ENCODE data around the gene NDUFAF8.

The NDUFAF8 gene

DNA sequence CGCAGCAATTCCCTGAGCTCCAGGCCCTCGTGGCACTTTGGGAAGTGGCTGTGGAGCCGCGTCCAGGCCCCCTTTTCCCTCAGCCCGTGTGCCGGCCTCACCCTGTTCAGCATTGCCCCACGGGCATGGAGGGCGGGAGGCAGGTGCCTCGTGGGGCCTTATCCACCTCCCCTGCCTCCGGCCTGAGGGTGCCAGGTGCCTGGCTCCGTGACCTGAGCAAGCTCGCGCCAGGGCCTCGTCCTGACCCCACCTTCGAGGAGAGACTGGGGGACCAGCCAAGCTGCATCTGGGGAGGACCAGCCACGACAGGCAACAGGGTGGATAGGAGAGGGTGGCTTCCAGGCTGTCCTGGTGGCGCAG is 46.1 kb upstream of the NDUFAF8 start:
- no peak overlapping the region for H3K4me3 ChIP-seq (ENCODE audit: low read depth, low read length)
- no peak for DNase-seq (ENCODE audit: low read depth)
- TF ChIP-seq, protein P1, sequence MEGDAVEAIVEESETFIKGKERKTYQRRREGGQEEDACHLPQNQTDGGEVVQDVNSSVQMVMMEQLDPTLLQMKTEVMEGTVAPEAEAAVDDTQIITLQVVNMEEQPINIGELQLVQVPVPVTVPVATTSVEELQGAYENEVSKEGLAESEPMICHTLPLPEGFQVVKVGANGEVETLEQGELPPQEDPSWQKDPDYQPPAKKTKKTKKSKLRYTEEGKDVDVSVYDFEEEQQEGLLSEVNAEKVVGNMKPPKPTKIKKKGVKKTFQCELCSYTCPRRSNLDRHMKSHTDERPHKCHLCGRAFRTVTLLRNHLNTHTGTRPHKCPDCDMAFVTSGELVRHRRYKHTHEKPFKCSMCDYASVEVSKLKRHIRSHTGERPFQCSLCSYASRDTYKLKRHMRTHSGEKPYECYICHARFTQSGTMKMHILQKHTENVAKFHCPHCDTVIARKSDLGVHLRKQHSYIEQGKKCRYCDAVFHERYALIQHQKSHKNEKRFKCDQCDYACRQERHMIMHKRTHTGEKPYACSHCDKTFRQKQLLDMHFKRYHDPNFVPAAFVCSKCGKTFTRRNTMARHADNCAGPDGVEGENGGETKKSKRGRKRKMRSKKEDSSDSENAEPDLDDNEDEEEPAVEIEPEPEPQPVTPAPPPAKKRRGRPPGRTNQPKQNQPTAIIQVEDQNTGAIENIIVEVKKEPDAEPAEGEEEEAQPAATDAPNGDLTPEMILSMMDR (IDR thresholded peaks at IDR 0.05; ENCODE audit: low read depth, low read length, missing control alignments), result no peak

DNA sequence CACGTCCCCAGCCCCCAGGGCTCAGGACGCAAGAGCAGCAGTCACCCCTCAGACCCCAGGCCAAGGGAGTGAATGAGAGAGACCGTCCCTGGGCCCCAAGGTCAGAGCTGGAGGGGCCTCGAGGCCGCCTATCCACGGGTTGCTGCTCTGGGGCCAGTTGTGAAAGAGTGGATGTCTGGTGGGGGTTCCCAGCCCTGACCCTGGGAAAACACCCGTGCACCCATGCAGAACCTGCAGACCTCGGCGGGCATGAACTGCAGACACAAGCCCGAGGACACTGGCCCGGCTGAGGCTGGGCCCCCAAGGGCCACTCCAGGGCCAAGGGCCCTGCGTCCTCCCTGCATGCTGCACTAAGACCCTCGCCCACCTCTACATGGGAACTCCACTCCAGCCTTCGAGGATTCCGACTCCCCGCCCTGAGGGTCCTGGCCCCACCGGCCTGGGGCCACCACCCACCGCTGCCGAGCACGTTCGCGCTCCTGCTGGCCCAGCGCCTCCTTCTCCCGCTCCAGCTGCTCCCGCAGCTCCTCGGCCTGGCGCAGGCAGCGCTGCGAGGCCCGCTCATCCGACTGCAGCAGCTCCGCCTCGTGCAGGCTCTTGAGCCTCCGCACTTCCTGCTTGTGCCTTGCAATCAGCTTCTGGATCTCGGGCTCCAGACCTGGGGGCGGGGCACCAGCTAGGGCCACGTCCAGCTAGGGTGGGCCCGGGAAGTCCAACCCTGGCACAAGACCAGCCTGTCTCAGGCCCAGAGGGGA is 45.5 kb upstream of the NDUFAF8 start:
- DNase-seq (ENCODE audit: low read depth), result no peak
- no peak overlapping the region for H3K4me3 ChIP-seq (ENCODE audit: low read depth, low read length)
- TF ChIP-seq, protein P1 (IDR thresholded peaks at IDR 0.05; ENCODE audit: low read depth, low read length, missing control alignments), result no peak

DNA sequence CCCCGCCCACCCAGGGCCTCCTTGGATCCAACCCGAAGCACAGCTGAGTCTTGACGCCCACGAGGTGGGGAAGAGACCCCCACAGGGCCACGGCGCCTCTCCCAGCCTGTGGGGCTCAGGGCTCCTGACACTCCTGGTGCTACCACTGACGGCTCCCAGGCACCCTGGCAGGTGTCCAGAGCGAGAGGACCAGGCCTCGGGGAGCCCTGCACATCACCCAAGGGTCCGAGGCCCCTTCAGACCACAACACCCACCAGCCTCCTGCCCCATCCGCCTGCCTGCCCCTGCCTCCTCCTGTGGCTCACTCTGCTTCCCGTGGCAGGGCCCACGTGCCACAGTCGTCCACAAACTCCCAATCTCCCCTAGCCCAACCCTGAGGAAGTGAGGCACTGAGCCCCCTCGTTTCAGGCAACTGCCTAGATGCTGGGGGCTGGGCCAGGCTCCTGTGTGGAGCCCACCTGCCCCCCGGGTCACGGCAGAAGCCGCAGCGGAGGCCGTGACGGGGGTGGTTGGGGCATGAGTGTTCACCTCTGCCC is 44.8 kb upstream of the NDUFAF8 start:
- DNase-seq (ENCODE audit: low read depth), result no peak
- H3K4me3 ChIP-seq (ENCODE audit: low read depth, low read length), result no peak overlapping the region
- TF ChIP-seq, protein P1 (IDR thresholded peaks at IDR 0.05; ENCODE audit: low read depth, low read length, missing control alignments), result no peak

DNA sequence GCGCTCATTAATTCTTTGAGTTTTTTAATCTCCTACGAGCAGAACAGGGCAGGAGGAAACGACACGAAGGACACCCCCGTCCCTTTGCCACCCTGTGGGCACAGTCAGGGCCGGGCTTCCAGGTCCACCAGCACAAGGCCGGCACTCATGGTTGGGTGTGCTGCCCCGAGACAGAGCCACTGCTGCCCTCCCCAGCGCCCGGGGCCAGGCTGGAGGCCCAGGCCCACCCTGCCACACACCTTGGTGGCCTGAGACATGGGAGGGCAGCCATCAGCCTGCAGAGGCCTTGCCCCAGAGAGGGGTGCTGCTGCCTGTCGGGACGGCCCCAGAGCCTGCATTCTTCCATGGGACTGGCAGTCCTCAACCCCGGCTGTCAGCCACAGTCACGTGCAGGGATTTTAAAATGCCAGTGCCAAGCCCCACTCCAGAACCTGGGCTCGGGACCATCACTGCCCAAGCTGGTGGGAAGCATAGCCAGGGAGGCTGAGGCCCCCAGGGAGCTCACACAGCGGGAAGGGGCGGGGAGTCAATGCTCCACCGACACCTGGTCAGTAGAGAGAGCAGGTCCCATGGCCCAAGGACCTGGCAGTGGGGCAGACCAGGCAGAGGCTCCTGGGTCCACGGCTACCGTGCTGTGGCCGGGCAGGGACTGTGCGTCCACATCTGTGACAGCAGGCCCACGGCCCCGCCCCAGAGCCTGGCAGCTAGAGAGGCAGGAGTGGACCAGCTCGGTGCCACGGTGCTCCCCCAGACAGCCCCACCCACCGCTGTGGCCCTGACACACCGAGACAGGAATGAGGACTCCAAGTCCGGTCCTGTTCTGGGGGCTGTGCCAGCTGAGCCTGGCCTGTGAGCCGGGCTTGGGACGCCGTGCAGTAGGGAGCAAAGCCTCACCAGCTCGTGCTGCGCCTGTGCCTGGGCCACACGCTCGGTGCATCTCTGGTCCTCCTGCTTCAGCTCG is 43.9 kb upstream of the NDUFAF8 start:
- no peak for DNase-seq (ENCODE audit: low read depth)
- TF ChIP-seq, protein P1 (IDR thresholded peaks at IDR 0.05; ENCODE audit: low read depth, low read length, missing control alignments), result no peak
- no peak overlapping the region for H3K4me3 ChIP-seq (ENCODE audit: low read depth, low read length)

DNA sequence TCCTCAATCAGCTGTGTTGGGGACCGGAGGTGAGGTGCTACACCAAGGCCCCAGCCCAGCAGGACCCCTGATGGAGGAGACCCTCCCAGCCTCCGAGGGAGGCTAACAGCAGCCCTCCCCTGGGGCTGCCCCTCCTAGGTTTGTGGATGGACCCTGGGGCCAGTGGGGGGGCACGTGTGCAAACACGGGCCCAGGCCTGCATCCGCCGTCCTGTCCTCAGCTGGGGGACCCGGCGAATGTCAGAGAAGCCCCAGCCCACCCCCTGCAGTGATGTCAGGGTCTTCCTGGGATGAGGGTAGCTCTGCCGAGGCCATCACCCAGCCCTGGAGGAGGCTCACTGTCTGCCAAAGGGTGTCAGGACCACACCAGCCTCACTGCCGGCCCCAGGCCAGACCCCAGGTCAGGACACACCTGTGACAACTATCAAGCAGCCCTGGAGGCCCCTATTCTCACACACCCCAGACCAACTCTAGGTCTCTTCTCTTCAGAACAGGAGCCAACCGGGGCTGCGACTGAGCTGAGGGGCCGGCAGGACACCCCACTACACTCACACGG is 43.1 kb upstream of the NDUFAF8 start:
- TF ChIP-seq, protein P1 (IDR thresholded peaks at IDR 0.05; ENCODE audit: low read depth, low read length, missing control alignments), result no peak
- no peak for DNase-seq (ENCODE audit: low read depth)
- H3K4me3 ChIP-seq (ENCODE audit: low read depth, low read length), result no peak overlapping the region

DNA sequence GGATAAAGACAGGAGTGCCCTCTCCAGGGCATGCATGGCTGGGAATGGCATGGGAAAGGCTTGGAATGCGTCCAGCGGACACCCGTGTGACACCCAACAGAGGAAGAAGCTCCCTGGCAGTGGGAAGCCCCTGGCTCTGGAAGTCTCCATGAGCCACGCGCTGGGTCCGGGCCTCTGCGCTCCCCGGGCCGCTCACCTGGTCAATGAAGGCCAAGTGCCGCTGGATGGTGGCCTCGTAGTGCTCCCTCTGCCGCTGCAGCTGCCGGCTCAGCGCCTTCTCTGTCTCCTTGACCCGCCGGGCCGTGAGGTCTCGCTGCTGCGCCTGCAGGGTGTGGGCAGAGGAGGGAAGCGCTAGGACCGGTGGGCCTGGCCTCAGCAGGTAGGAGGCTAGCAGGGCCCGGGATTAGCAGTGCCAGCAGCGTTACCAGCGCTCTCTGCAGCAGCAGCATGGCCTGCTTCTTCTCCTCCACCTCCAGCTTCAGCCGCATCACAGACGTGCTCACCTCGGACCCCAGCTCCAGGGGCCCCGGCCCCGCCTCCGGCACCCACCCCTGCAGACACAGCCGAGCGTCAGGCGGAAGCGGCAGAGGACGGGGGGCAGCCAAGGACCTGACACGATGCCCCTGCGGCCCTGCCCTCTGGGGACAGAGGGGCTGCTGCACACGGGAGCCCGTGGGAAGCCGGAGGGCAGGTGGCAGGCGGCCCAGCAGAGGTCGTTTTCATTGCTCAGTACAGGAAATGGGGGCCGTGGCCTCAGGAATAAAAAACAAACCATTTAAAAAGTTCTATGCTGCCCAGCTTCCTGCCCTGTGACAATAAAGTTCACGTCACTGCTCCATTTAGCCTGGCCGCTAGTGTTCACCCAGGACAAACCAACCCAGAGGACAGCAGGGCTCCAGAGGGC is 42.4 kb upstream of the NDUFAF8 start:
- TF ChIP-seq, protein P1 (IDR thresholded peaks at IDR 0.05; ENCODE audit: low read depth, low read length, missing control alignments), result no peak
- no peak overlapping the region for H3K4me3 ChIP-seq (ENCODE audit: low read depth, low read length)
- no peak for DNase-seq (ENCODE audit: low read depth)

All from GM12864 (cell line).